HG03575 (cell line): ENCODE data around the gene CTRL.
"Not testable (repeated sequence)": the region's sequence is repeated elsewhere in the genome, so short reads cannot be mapped to it uniquely, and the experiment has no call there.

Experiments used
- ATAC-seq: cut with Tn5 transposase; IDR thresholded peaks from one replicate; pipeline ENCODE4 v1.9.1; 2021; ENCODE audit not compliant: unreplicated experiment, insufficient number of reproducible peaks, low FRiP score; ENCODE audit errors: extremely low read depth

Gene CTRL

GRCh38 chr16:67928561-67929364, 2.9 kb downstream of the CTRL start:
- ATAC-seq: no peak

- no peak for ATAC-seq
Measured at GRCh38 chr16:67928147-67928546, 3.5 kb downstream of the CTRL start.

DNA sequence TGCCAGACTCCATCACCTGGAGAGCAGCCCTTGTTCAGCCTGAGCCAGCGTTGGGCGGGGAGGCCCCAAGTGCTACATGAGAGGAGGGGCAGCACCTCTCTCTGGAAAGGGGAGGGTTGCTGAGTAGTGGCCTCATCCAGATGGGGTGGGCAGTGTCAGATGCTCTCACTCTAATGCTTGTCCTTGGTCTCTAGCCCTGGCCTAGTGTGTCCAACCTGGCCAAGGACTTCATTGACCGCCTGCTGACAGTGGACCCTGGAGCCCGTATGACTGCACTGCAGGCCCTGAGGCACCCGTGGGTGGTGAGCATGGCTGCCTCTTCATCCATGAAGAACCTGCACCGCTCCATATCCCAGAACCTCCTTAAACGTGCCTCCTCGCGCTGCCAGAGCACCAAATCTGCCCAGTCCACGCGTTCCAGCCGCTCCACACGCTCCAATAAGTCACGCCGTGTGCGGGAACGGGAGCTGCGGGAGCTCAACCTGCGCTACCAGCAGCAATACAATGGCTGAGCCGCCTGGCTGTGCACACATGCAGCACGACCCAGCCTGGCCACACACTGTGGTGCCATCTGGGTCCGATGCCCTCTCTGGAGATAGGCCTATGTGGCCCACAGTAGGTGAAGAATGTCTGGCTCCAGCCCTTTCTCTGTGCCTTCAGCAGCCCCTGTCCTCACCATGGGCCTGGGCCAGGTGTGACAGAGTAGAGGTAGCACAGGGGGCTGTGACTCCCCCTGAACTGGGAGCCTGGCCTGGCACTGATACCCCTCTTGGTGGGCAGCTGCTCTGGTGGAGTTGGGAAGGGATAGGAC, 4.3 kb downstream of the CTRL start:
- ATAC-seq: no peak

DNA sequence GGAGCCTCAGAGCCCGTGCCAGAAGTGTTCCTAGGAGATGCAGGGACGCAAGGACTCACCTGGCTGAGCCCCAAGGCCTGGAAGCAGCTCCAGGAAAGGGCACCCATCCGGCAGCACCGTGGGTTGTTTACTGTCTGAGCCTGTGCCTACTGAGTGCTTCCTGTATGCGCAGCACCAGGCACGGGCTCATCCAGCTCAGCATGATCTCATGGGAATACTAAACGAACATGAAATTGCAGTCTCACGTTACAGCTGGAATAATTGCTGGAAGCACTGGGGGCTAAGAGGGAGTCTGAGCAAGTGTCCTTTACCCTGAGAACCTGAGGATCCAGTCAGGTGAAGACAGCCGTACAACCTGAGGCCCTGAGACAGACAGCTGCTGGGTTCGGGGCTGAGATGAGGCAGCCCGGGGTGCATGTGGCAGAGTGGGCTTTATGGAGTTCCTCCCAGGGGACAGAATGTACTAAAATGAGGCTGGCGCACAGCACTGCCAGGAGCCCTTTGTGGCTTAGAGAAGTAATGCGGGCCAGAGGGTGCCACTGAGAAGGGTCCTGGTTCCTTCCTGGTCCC, 5.4 kb downstream of the CTRL start:
- no peak for ATAC-seq

GRCh38 chr16:67924140-67924906, 7.3 kb downstream of the CTRL start:
- no peak for ATAC-seq

- ATAC-seq: no peak
Measured at GRCh38 chr16:67923414-67924116, 8.1 kb downstream of the CTRL start.

- no peak for ATAC-seq
Measured at GRCh38 chr16:67922740-67923139, 8.9 kb downstream of the CTRL start.

GRCh38 chr16:67922221-67922620, 9.4 kb downstream of the CTRL start:
- ATAC-seq: no peak

GRCh38 chr16:67919622-67920221, 11.9 kb downstream of the CTRL start:
- ATAC-seq: no peak

GRCh38 chr16:67917852-67918236, 13.8 kb downstream of the CTRL start:
- ATAC-seq: no peak

DNA sequence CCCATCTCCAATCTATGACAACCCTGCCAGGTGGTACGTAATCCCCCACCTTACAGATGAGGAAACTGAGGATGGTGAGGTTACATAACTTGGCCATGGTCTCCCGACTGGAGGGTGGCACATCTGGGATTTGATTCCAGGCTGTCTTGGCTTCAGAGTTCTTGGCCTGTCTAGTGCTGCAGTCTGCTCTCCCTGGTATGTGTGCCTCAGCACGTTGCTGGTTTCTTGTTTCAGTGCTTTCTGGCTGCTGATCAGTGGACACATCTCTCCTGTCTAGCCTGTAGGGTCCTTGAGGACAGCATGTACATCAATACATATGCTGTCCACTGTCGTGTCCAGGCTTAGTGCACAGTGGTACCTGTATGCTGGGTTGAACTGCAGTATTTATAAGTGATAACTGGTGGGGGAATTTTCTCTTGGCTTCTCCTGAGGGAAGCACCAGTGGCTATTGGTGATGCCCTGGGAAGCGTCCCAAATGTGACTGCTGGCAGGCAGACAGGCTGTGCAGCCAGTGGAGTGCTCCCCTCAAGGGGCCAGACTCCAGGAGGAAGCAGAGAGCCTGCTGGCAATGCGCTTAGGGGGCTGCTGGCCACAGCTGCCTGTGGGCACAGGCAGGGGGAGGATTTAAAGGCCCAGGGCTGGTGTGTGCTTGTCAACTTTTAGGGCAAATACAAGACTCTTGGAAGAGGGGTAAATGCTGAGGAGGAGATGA, 14.4 kb downstream of the CTRL start:
- no peak for ATAC-seq

GRCh38 chr16:67915831-67916723, 15.6 kb downstream of the CTRL start:
- no peak for ATAC-seq

DNA sequence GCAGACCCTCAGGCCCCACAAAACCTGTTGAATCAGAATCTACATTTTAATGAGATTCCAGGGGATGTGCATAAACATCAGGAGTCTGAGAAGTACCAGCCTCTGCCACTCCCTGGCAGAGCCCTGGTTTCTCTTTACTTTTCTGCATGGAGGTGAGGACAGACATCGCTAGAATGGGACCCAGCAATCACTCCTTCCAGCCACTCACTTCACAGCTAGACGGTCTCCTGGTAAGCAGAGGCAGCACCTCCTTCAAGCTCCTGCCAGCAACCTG, 16.2 kb downstream of the CTRL start:
- not testable (repeated sequence) for ATAC-seq

DNA sequence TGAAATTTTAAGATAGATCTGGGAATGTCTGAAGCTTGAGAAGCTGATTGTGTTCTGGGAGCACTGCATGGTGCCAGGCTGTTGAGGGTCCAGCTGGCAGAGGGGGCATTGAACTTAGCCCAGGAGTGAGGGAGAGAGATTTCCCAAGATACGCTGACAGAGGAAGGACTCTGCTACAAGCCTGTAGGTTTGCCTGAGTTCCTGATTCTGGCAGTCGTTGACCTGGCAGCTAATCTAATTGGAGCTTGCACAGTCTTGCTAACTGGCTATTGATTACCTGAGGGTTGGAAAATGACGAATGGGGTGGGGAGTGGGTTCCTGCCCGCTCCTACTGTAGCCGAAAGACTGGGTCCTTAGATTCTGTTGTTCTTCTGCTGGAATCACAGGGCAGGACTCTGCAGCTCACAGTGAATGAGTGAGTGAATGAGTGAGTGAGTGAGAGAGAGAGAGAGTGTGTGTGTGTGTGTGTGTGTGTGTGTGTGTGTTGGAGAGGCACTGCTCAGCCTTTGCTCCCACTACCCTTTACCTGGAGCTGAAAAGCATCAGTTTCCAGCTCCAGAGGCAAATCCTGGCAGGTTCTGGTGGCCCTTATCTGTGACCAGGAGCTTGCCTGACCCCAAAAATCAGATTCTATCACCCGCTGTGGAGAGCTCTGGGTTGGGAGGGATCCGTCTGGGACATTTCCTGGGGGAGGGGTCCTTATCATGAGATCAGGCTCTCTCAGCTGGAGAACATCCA, 16.7 kb downstream of the CTRL start:
- ATAC-seq: no peak

DNA sequence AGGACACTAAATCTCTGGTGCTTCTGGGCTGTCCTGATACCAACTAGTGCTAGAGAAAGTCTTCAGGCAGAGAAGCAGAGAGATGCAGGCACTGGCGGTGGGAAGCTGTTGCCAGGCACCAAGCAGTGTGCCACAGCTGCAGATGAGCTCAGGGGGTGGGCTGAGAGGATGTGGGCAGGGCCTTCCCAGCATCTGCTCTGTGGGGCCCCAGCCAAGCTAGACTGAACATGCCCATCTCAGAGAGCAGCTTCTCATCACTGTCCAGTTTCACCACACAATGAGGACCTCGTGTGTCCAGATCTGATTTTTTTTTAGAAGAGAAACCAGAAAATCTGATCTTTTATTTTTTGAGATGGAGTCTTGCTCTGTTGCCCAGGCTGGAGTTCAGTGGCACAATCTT, 21.5 kb downstream of the CTRL start:
- ATAC-seq: no peak

- no peak for ATAC-seq
Measured at GRCh38 chr16:67909056-67909742, 22.5 kb downstream of the CTRL start.
